Naive thymus-derived CD8-positive, alpha-beta T cell (primary cell): Measurements from ENCODE around the gene CCDC85A. TPM values are rescaled to one million over a fixed set of nuclear protein-coding genes. Genes with fewer than 3 reads are reported as not detected.

Experiments
- ATAC-seq, 2 donors: fragments of 150-1000 bp; cut with Tn5 transposase in 1 of 2; sonication (Bioruptor Pico), chemical (Tn5 transposase) in 1 of 2; 1 replicate in 1 of 2; 2 replicates in 1 of 2; pipeline ENCODE4 v1.10.0; 2021; ENCODE audit warnings: mild to moderate bottlenecking in 2 of 2, moderate library complexity in 2 of 2
- POLR2A ChIA-PET: fragments of 350-600 bp; sonication (Branson Sonifier 250); formaldehyde crosslinking; loops from one replicate; lab custom pipeline; 2021; ENCODE audit warnings: antibody characterized with exemption; lab: Charles Lee
- DNase-seq, 10 donors: peaks; one replicate each; pipeline versions ENCODE4 v3.0.0 to v3.0.0-alpha.2; 2020 to 2022
- H3K27ac Mint-ChIP-seq, 10 donors: one replicate each; pipeline ENCODE4 v1.8.0; 2020 to 2022; ENCODE audit warnings: mild to moderate bottlenecking in 10 of 10, mixed read lengths in 10 of 10, moderate library complexity in 4 of 10, inconsistent platforms in 1 of 10
- H3K27me3 Mint-ChIP-seq, 5 donors: one replicate each; pipeline ENCODE4 v1.8.0; 2021 to 2022; ENCODE audit warnings: mixed read lengths in 5 of 5
- H3K36me3 Mint-ChIP-seq, 3 donors: one replicate each; pipeline ENCODE4 v1.8.0; 2020 to 2022; ENCODE audit warnings: mixed read lengths in 3 of 3, mild to moderate bottlenecking in 2 of 3, inconsistent platforms in 1 of 3
- H3K4me1 Mint-ChIP-seq, 4 donors: one replicate each; pipeline ENCODE4 v1.8.0; 2021 to 2022; ENCODE audit warnings: mixed read lengths in 4 of 4
- H3K4me3 Mint-ChIP-seq, 10 donors: one replicate each; pipeline ENCODE4 v1.8.0; 2020 to 2022; ENCODE audit warnings: mild to moderate bottlenecking in 10 of 10, mixed read lengths in 10 of 10, moderate library complexity in 6 of 10, inconsistent platforms in 1 of 10
- H3K9me3 Mint-ChIP-seq, 9 donors: one replicate each; pipeline ENCODE4 v1.8.0; 2020 to 2022; ENCODE audit warnings: mixed read lengths in 9 of 9, mild to moderate bottlenecking in 3 of 9, inconsistent platforms in 1 of 9, moderate library complexity in 1 of 9
- polyA plus RNA-seq, 3 donors: library from polyadenylated mRNA; unstranded; fragments of 300-500 nt; fragmentation: Illumina TruSeq; gene quantifications; one replicate each; pipeline ENCODE4 v1.2.3, GENCODE V29; 2021
- total RNA-seq, 8 experiments: library from RNA in 2 of 8; stranded (reverse) in 2 of 8; gene quantifications; one replicate each; pipeline ENCODE4 v1.2.3 and lab custom pipeline; 2021 to 2026

The CCDC85A gene
- total and polyA plus RNA-seq, 5 experiments from 2014 or later: not detected

GRCh38 chr2:56227811-56228210 lies 44.0 kb downstream of the CCDC85A start:
- no peak overlapping the region for H3K27ac Mint-ChIP-seq
- H3K36me3 Mint-ChIP-seq: no peaks in the 10 kb centered on the region
- H3K4me3 Mint-ChIP-seq: no peak overlapping the region

DNA sequence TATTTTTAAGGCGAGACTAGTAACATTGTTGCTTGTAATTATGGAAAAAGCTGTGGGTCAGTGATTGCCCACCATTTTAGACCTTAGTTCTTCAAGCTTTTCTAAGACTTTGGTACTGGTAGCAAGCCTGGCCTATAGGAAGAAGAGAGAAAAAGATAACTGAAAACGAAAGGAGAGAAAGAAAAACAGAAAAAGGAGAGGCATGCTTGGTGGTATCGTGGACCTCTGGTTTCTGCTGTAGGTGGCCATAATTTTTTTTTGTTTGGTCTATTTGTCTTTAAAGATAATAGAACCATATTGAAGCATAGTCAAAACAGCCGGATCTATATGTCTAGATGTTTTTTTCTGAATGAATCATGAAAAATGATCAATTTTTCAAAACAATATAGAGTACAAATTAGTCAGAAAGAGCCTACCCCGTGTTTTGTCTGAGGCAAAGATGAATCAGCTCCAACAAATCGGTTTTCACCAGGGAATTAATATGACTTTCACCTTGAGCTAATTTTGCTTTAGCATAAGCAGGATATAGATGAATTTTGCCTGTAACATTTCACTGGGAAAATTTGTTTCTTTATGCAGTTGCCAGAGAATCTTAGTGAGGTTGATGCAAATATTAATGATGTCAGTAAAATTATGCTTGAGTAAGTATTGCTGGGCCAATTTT lies 45.7 kb downstream of the CCDC85A start:
- ATAC-seq: no peak
- H3K4me3 Mint-ChIP-seq: no peak overlapping the region
- H3K36me3 Mint-ChIP-seq: no peaks in the 10 kb centered on the region
- POLR2A ChIA-PET: no interaction called here
- peaks cover 0 to 12% (median 0%) of the 10 kb centered on the region in 5 donors for H3K27me3 Mint-ChIP-seq
- DNase-seq: no peak
- H3K27ac Mint-ChIP-seq: no peak overlapping the region
- peaks cover 0 to 1% (median 0%) of the 10 kb centered on the region in 4 donors for H3K4me1 Mint-ChIP-seq
- H3K9me3 Mint-ChIP-seq: peaks cover 0 to 8% (median 0%) of the 10 kb centered on the region in 9 donors

More at GRCh38 chr2:56227811-56228210, 44.0 kb downstream of the CCDC85A start:
- ATAC-seq (no peak), DNase-seq (no peak)
- peaks cover 0 to 7% (median 0%) of the 10 kb centered on the region in 9 donors for H3K9me3 Mint-ChIP-seq
- H3K27me3 Mint-ChIP-seq: peaks cover 0 to 9% (median 0%) of the 10 kb centered on the region in 5 donors
- peaks cover 0 to 1% (median 0%) of the 10 kb centered on the region in 4 donors for H3K4me1 Mint-ChIP-seq
- POLR2A ChIA-PET: no interaction called here

- Mint-ChIP-seq H3K4me1 (peaks cover 0 to 1% (median 0%) of the 10 kb centered on the region in 4 donors), H3K36me3 (no peaks in the 10 kb centered on the region), H3K27ac (no peak overlapping the region), H3K4me3 (no peak overlapping the region), H3K9me3 (peaks cover 0 to 9% (median 0%) of the 10 kb centered on the region in 9 donors), H3K27me3 (peaks cover 0 to 12% (median 0%) of the 10 kb centered on the region in 5 donors)
- ATAC-seq (no peak), DNase-seq (no peak)
- POLR2A ChIA-PET: no interaction called here
These were observed 46.4 kb downstream of the CCDC85A start for GRCh38 chr2:56230156-56230555.

- POLR2A ChIA-PET: no interaction called here
- no peak for ATAC-seq
- Mint-ChIP-seq H3K9me3 (peaks cover 0 to 11% (median 2%) of the 10 kb centered on the region in 9 donors), H3K27me3 (peaks cover 0 to 12% (median 0%) of the 10 kb centered on the region in 5 donors), H3K36me3 (no peaks in the 10 kb centered on the region), H3K4me1 (no peaks in the 10 kb centered on the region), H3K27ac (no peak overlapping the region), H3K4me3 (no peak overlapping the region)
- DNase-seq: no peak
These were observed 47.6 kb downstream of the CCDC85A start for GRCh38 chr2:56231361-56231760.

DNA sequence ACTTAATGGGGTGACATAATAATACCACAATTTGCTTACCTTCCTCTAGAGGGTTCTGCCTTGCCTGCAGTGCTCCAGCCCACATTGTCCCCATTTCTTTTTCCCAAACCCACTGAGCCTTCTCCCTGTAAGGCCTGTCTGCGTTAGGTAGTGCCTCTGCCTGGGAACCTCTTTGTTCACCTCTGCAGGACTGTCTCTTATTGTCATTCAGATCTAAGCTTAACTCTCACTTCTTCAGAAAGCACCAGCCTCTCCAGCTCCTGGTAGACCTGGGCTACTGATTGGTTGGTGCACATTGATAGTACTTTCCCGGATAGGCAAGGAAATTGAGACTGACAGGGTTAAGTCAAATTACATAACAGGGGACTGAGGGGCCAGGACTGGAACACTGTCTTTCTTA lies 49.1 kb downstream of the CCDC85A start:
- H3K27ac Mint-ChIP-seq: no peak overlapping the region
- POLR2A ChIA-PET: no interaction called here
- ATAC-seq: no peak
- no peak for DNase-seq
- peaks cover 0 to 11% (median 2%) of the 10 kb centered on the region in 9 donors for H3K9me3 Mint-ChIP-seq
- H3K4me3 Mint-ChIP-seq: no peak overlapping the region
- H3K36me3 Mint-ChIP-seq: no peaks in the 10 kb centered on the region
- H3K4me1 Mint-ChIP-seq: no peaks in the 10 kb centered on the region
- peaks cover 0 to 12% (median 0%) of the 10 kb centered on the region in 5 donors for H3K27me3 Mint-ChIP-seq

- Mint-ChIP-seq H3K4me3 (no peak overlapping the region), H3K27me3 (peaks cover 0 to 12% (median 0%) of the 10 kb centered on the region in 5 donors), H3K9me3 (peaks cover 0 to 10% (median 2%) of the 10 kb centered on the region in 9 donors), H3K27ac (no peak overlapping the region), H3K4me1 (no peaks in the 10 kb centered on the region), H3K36me3 (no peaks in the 10 kb centered on the region)
- ATAC-seq (no peak), DNase-seq (no peak)
- POLR2A ChIA-PET: no interaction called here
These were observed 50.5 kb downstream of the CCDC85A start for GRCh38 chr2:56234241-56234640.

GRCh38 chr2:56239030-56239429 lies 55.2 kb downstream of the CCDC85A start:
- Mint-ChIP-seq H3K4me3 (no peak overlapping the region), H3K9me3 (peaks cover 6 to 34% (median 12%) of the 10 kb centered on the region in 9 donors), H3K4me1 (no peaks in the 10 kb centered on the region), H3K27me3 (peaks cover 0 to 2% (median 0%) of the 10 kb centered on the region in 5 donors), H3K27ac (no peak overlapping the region), H3K36me3 (no peaks in the 10 kb centered on the region)
- DNase-seq: no peak
- POLR2A ChIA-PET: no interaction called here
- no peak for ATAC-seq

DNA sequence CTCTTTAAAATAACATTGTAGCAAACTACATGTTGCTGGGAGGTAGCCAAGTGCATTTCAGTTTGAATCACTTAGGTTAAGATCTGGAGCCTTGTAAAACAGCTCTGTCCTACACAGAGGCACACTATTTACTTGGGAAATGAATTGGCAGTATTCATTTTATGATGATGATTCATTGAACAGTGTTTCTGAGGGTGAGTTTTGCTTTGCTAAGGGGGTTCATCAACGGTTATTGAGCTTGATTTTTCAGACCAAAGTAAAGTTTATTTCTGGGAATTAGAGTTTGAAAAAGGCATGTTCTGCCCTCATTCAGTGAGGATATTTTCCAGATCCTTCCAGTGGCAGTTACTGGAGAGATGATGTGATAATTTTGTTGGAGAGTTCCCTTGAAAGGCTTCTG lies 55.6 kb downstream of the CCDC85A start:
- Mint-ChIP-seq H3K27me3 (peaks cover 0 to under 1% (median 0%) of the 10 kb centered on the region in 5 donors), H3K4me1 (no peaks in the 10 kb centered on the region), H3K9me3 (peaks cover 6 to 36% (median 12%) of the 10 kb centered on the region in 9 donors), H3K4me3 (no peak overlapping the region), H3K27ac (no peak overlapping the region), H3K36me3 (no peaks in the 10 kb centered on the region)
- POLR2A ChIA-PET: no interaction called here
- no peak for ATAC-seq
- DNase-seq: no peak

DNA sequence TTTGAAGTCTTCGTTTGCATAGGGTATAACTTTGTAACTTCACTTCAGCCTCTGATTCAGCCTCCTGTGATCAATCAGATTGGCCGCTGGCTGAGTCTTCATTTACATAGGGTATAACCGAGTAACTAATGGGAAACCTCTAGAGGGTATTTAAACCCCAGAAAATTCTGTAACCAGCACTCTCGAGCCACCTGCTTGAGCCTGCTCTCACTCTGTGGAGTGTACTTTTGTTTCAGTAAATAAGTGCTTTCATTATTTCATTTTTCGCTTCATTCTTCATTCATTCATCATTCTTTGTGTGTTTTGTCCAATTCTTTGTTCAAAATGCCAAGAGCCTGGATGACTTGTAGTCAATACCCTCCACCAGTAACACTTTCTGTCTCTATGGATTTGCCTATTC lies 56.4 kb downstream of the CCDC85A start:
- Mint-ChIP-seq H3K4me3 (no peak overlapping the region), H3K27ac (no peak overlapping the region), H3K4me1 (no peaks in the 10 kb centered on the region), H3K9me3 (peaks cover 6 to 36% (median 12%) of the 10 kb centered on the region in 9 donors), H3K36me3 (no peaks in the 10 kb centered on the region), H3K27me3 (peaks cover 0 to 1% (median 0%) of the 10 kb centered on the region in 5 donors)
- ATAC-seq (no peak), DNase-seq (no peak)
- POLR2A ChIA-PET: no interaction called here

GRCh38 chr2:56244506-56244905 lies 60.7 kb downstream of the CCDC85A start:
- POLR2A ChIA-PET: no interaction called here
- Mint-ChIP-seq H3K4me3 (no peak overlapping the region), H3K4me1 (no peaks in the 10 kb centered on the region), H3K36me3 (no peaks in the 10 kb centered on the region), H3K9me3 (peaks cover 4 to 36% (median 9%) of the 10 kb centered on the region in 9 donors), H3K27ac (no peak overlapping the region), H3K27me3 (peaks cover 0 to 5% (median 0%) of the 10 kb centered on the region in 5 donors)
- DNase-seq (no peak), ATAC-seq (no peak)

- Mint-ChIP-seq H3K27me3 (peaks cover 0 to 5% (median 0%) of the 10 kb centered on the region in 5 donors), H3K9me3 (peaks cover 4 to 36% (median 8%) of the 10 kb centered on the region in 9 donors), H3K27ac (no peak overlapping the region), H3K36me3 (no peaks in the 10 kb centered on the region), H3K4me3 (no peak overlapping the region), H3K4me1 (no peaks in the 10 kb centered on the region)
- ATAC-seq: no peak
- POLR2A ChIA-PET: no interaction called here
- DNase-seq: no peak
These were observed 61.2 kb downstream of the CCDC85A start for GRCh38 chr2:56244911-56245530.

DNA sequence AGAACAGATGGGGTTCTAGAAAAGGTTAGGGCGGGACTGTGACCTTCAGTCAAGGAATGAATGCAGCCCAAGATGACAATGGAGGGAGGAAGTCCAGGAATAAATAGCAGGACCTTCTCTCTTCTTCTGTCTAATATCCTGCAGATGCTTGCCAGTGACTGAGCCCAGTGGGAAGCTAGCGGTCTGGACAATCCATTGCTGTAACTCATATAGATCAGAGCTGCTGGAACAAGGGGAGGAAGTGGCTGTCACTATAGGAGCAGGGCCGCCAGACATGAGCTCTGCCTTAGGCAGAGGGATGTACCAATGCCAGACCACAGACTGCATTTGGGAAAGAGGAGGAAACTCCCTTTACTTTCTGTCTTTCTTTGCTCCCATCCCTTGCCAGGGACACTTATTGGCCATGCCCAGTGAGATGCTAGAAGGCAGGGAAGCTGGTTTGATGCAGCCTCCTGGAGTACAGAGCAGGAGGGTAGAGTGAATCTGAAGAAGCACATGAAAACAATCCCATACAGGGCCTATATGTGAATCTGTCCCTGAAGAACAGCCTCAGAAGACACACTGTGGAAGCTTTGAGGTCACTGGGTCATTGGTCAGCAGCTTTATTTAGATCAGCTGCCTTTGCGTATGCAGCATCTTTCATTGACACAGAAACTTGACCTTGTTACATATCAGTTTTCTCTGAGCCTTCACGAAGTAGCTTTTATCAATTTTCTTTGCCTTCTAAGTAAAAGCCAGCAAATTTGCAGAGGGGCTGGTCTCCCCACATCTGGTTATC lies 65.4 kb downstream of the CCDC85A start:
- POLR2A ChIA-PET: no interaction called here
- H3K4me1 Mint-ChIP-seq: no peaks in the 10 kb centered on the region
- no peak overlapping the region for H3K27ac Mint-ChIP-seq
- no peaks in the 10 kb centered on the region for H3K36me3 Mint-ChIP-seq
- ATAC-seq (no peak), DNase-seq (no peak)
- H3K27me3 Mint-ChIP-seq: peaks cover 0 to 9% (median 0%) of the 10 kb centered on the region in 5 donors
- peaks cover 0 to 5% (median 0%) of the 10 kb centered on the region in 9 donors for H3K9me3 Mint-ChIP-seq
- H3K4me3 Mint-ChIP-seq: peak overlapping the region in 1 of 10 donors; percentile 34
